Adrenal gland (tissue), 12 donors: ENCODE results near the gene WDR1. TPM values are rescaled to one million over a fixed set of nuclear protein-coding genes. Genes with fewer than 3 reads are reported as not detected.

Source experiments
- DNase-seq, 7 donors: peaks; one replicate each; pipeline ENCODE4 v3.0.0-alpha.2; 2019 to 2020
- H3K27ac ChIP-seq, 5 donors: fragments of 200-600 bp; sonication (generic) in 4 of 5; 1 replicate in 3 of 5; 2 replicates in 2 of 5; pipeline versions ENCODE4 v1.5.1 to v1.8.0; 2016 to 2020; ENCODE audit warnings: mild to moderate bottlenecking in 1 of 5
- H3K27me3 ChIP-seq: fragments of 200-600 bp; 2 replicates; pipeline ENCODE4 v1.8.0; 2021
- H3K36me3 ChIP-seq, 2 donors: fragments of 200-600 bp; replicated peaks in 1 of 2; 1 replicate in 1 of 2; 2 replicates in 1 of 2; pipeline versions ENCODE4 v1.5.1 to v1.8.0; 2018 to 2022
- H3K4me1 ChIP-seq, 2 donors: fragments of 200-600 bp; replicated peaks in 1 of 2; 1 replicate in 1 of 2; 2 replicates in 1 of 2; pipeline versions ENCODE4 v1.5.1 to v1.8.0; 2018 to 2021
- H3K4me3 ChIP-seq, 4 donors: fragments of 200-600 bp; sonication (generic) in 3 of 4; one replicate each; pipeline ENCODE4 v1.5.1; 2016 to 2018
- H3K9me3 ChIP-seq, 3 donors: fragments of 200-600 bp; sonication (generic) in 1 of 3; replicated peaks in 1 of 3; 1 replicate in 2 of 3; 2 replicates in 1 of 3; pipeline versions ENCODE4 v1.5.1 to v1.8.0; 2016 to 2021
- CTCF ChIP-seq, 6 experiments: fragments of 450-650 bp in 4 of 6; fragments of 200-600 bp in 2 of 6; sonication (generic) in 1 of 6; IDR thresholded peaks; 1 replicate in 5 of 6; 2 replicates in 1 of 6; pipeline versions ENCODE4 v1.5.1 to v1.8.0; 2016 to 2021; ENCODE audit warnings: antibody characterized with exemption in 6 of 6, mild to moderate bottlenecking in 2 of 6, moderate library complexity in 1 of 6
- POLR2A ChIP-seq, 2 donors: fragments of 450-650 bp; IDR thresholded peaks; one replicate each; pipeline ENCODE4 v1.6.1; 2017; ENCODE audit warnings: antibody characterized with exemption in 2 of 2, mild to moderate bottlenecking in 2 of 2, moderate library complexity in 1 of 2
- WGBS, 4 donors: extraction: QIAGEN DNeasy Blood & Tissue Kit in 2 of 4; methylation state at CpG; one replicate each; pipeline versions ENCODE4 v1.1.5 to v1.1.7; 2013 to 2017; 5-methylcytosine and 5-hydroxymethylcytosine counted together
- intact Hi-C, 2 donors: fragments of 100-400 bp; cut with DNase I; formaldehyde crosslinking; loops; one replicate each; pipeline versions ENCODE4 v1.14.1 to v1.15.0; 2022 to 2023
- polyA plus RNA-seq, 3 donors: library from polyadenylated mRNA; stranded (reverse); fragments of 200-250 nt in 2 of 3; fragments of 350-450 nt in 1 of 3; fragmentation: Illumina TruSeq in 1 of 3; extraction: RNeasy Lipid Tissue Mini Kit (QIAGEN cat#74804) in 1 of 3; gene quantifications; one replicate each; pipeline ENCODE4 v1.2.3, GENCODE V29; 2013 to 2014
- total RNA-seq, 9 donors: library from RNA; depleted of rRNA in 4 of 9; stranded (reverse); fragments of >200 nt in 4 of 9; fragments of 120-200 nt in 1 of 9; fragmentation: NEBNext Ultra II Directional in 1 of 9; extraction: Animal tissue kit (Norgen Biotek cat#: 25700) in 1 of 9; gene quantifications; one replicate each; pipeline versions ENCODE4 v1.1.0 to v1.2.4, GENCODE V29; 2013 to 2023
- donor health status: healthy with polysubstance abuse.
- donor health status: Bipolar disorder and iron deficiency.
- donor health status: DM: yes; HTN: yes; CAD: no.
- donor health status: DM: no; HTN: no; CAD: no.
- donor health status: DM: no; HTN: no; CAD: no.
- donor health status: DM: yes; HTN: yes; CAD: no.

The WDR1 gene
- total and polyA plus RNA-seq, 12 donors = 66.5 to 228 (median 143) TPM

GRCh38 chr4:10117359-10118047 is 904 bp upstream of the WDR1 start:
- intact Hi-C loops = no loop called here
- H3K4me1 ChIP-seq = peaks cover 3 to 13% of the 10 kb centered on the region in 2 donors
- DNase-seq = peak in 5 of 7 donors; percentile 34 to 74 (median 52)
- no peak for TF ChIP-seq CTCF (IDR thresholded peaks at IDR 0.05)
- no peak for TF ChIP-seq POLR2A (IDR thresholded peaks at IDR 0.05)
- H3K36me3 ChIP-seq = peaks cover 0 to 25% of the 10 kb centered on the region in 2 donors
- WGBS, 4 donors = 27 to 31% (median 28%) methylated on average over 17 of the region's 17 CpGs
- H3K27ac ChIP-seq = peak overlapping the region; percentile 75 to 96 (median 90)
- H3K27me3 ChIP-seq = no peaks in the 10 kb centered on the region
- peak overlapping the region in 2 of 4 donors; percentile 37 to 90 for H3K4me3 ChIP-seq
- no peaks in the 10 kb centered on the region for H3K9me3 ChIP-seq

GRCh38 chr4:10115797-10116568 is 616 bp downstream of the WDR1 start:
- Histone ChIP-seq H3K27ac (peak overlapping the region in 4 of 5 donors; percentile 75 to 92 (median 86)), H3K4me1 (peaks cover 3 to 13% of the 10 kb centered on the region in 2 donors), H3K36me3 (peaks cover 0 to 38% of the 10 kb centered on the region in 2 donors), H3K27me3 (no peaks in the 10 kb centered on the region), H3K4me3 (peak overlapping the region; percentile 13 to 90 (median 38)), H3K9me3 (no peaks in the 10 kb centered on the region)
- TF ChIP-seq POLR2A (IDR thresholded peaks at IDR 0.05) (no peak), CTCF (IDR thresholded peaks at IDR 0.05) (no peak)
- intact Hi-C loops = no loop called here
- peak; percentile 41 to 82 (median 55) for DNase-seq
- WGBS, 4 donors = 3 to 7% (median 5%) methylated on average over 22 to 70 of the region's 70 CpGs

GRCh38 chr4:10115271-10115796 is 1.3 kb downstream of the WDR1 start:
- TF ChIP-seq POLR2A (IDR thresholded peaks at IDR 0.05) = no peak
- no peak for TF ChIP-seq CTCF (IDR thresholded peaks at IDR 0.05)
- Histone ChIP-seq H3K27ac (peak overlapping the region in 2 of 5 donors; percentile 90 to 92), H3K4me1 (peaks cover 3 to 13% of the 10 kb centered on the region in 2 donors), H3K36me3 (peaks cover 0 to 45% of the 10 kb centered on the region in 2 donors), H3K4me3 (peak overlapping the region in 2 of 4 donors; percentile 41 to 90), H3K27me3 (no peaks in the 10 kb centered on the region), H3K9me3 (no peaks in the 10 kb centered on the region)
- DNase-seq = no peak
- WGBS, 4 donors = 45 to 51% (median 47%) methylated on average over 8 to 15 of the region's 15 CpGs
- intact Hi-C loops = no loop called here

GRCh38 chr4:10114607-10115006 is 2.0 kb downstream of the WDR1 start:
- peaks cover 0 to 47% of the 10 kb centered on the region in 2 donors for H3K36me3 ChIP-seq
- intact Hi-C loops = no loop called here
- no peaks in the 10 kb centered on the region for H3K27me3 ChIP-seq
- TF ChIP-seq POLR2A (IDR thresholded peaks at IDR 0.05) = no peak
- no peak for TF ChIP-seq CTCF (IDR thresholded peaks at IDR 0.05)
- H3K27ac ChIP-seq = peak overlapping the region in 2 of 5 donors; percentile 90 to 92
- no peak for DNase-seq
- WGBS, 4 donors = 75 to 90% (median 88%) methylated on average over 7 of the region's 7 CpGs
- H3K9me3 ChIP-seq = no peaks in the 10 kb centered on the region
- peaks cover 3 to 14% of the 10 kb centered on the region in 2 donors for H3K4me1 ChIP-seq
- H3K4me3 ChIP-seq = peak overlapping the region in 1 of 4 donors; percentile 90
